Testis (tissue), 3 donors: ENCODE measurements around the gene DCP1B. TPM values are rescaled to one million over a fixed set of nuclear protein-coding genes. Genes with fewer than 3 reads are reported as not detected.

Experiments used
- DNase-seq: peaks from one replicate; pipeline ENCODE4 v3.0.0-alpha.2; 2019
- H3K27ac ChIP-seq, 2 donors: fragments of 200-600 bp; sonication (generic); one replicate each; pipeline ENCODE4 v1.5.1; 2019
- H3K27me3 ChIP-seq: fragments of 200-600 bp; sonication (generic); one replicate; pipeline ENCODE4 v1.5.1; 2019
- H3K36me3 ChIP-seq: fragments of 200-600 bp; sonication (generic); one replicate; pipeline ENCODE4 v1.5.1; 2017; ENCODE audit warnings: low read depth; ENCODE audit errors: missing control alignments
- H3K4me1 ChIP-seq: fragments of 200-600 bp; sonication (generic); one replicate; pipeline ENCODE4 v1.5.1; 2019
- H3K4me3 ChIP-seq, 2 donors: fragments of 200-600 bp; sonication (generic); one replicate each; pipeline ENCODE4 v1.5.1; 2017 to 2019
- H3K9me3 ChIP-seq: fragments of 200-600 bp; sonication (generic); one replicate; pipeline ENCODE4 v1.5.1; 2017
- CTCF ChIP-seq, 3 experiments: fragments of 450-650 bp in 2 of 3; fragments of 200-600 bp in 1 of 3; sonication (generic) in 1 of 3; IDR thresholded peaks; one replicate each; pipeline ENCODE4 v1.5.1; 2016 to 2019; ENCODE audit warnings: antibody characterized with exemption in 3 of 3, mild to moderate bottlenecking in 2 of 3, moderate library complexity in 1 of 3
- POLR2A ChIP-seq: fragments of 450-650 bp; IDR thresholded peaks from one replicate; pipeline ENCODE4 v1.6.1; 2017; ENCODE audit warnings: antibody characterized with exemption, mild to moderate bottlenecking, moderate library complexity
- WGBS, 2 donors: methylation state at CpG; one replicate each; pipeline ENCODE4 v1.1.5; 2018; 5-methylcytosine and 5-hydroxymethylcytosine counted together
- intact Hi-C: fragments of 100-400 bp; cut with DNase I; formaldehyde crosslinking; loops from one replicate; pipeline ENCODE4 v1.15.1; 2023; ENCODE audit warnings: low total_unique reads
- polyA plus RNA-seq: library from polyadenylated mRNA; stranded (reverse); fragments of 350-450 nt; fragmentation: Illumina TruSeq; extraction: RNeasy Lipid Tissue Mini Kit (QIAGEN cat#74804); gene quantifications from one replicate; pipeline ENCODE4 v1.2.3, GENCODE V29; 2014; ENCODE audit warnings: low read depth, low replicate concordance; ENCODE audit not compliant: insufficient read depth
- total RNA-seq, 2 donors: library from RNA; depleted of rRNA; stranded (reverse); fragments of >200 nt; gene quantifications; one replicate each; pipeline ENCODE4 v1.2.3, GENCODE V29; 2016

DCP1B gene
- total and polyA plus RNA-seq, 3 donors from 2014 or later: 36.6 to 56.1 (median 40.0) TPM

DNA sequence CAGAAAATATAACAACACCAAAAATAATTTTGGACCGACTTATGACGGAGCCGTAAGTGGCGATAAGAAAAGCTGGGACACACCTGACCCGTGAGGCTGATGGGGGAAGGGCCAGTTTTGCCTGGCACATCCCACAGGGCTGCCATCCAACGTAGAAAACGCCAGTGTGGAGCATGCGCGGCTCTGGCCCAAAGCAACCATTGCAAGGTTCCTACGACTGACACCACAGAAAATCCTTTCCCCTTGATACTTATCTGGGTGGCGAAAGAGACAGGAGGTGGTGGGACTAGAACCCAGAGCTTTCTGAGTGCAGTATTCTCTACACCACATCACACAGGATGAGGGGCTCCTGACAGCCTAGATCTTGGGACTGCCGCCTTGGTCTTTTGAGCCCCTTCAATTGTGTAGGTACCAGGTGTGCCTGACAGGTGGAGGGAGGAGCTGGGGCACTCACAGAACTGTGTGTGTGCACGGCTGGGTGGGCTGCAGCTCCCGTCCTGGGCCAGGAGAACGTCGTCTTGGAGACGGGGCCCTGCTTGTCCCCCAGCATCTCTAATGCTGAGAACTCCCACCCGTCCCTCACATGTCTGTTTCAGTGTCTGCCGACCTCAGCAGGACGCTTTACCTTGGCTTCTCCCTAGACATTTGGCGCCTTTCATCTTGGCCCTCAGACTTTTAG lies 68.4 kb downstream of the DCP1B start:
- Histone ChIP-seq H3K4me3 (no peak overlapping the region), H3K27ac (peak overlapping the region; percentile 36 to 58), H3K9me3 (no peaks in the 10 kb centered on the region), H3K4me1 (peaks cover 21% of the 10 kb centered on the region), H3K36me3 (no peaks in the 10 kb centered on the region), H3K27me3 (no peaks in the 10 kb centered on the region)
- DNase-seq: peak; percentile 72
- TF ChIP-seq POLR2A (no peak), CTCF (IDR thresholded peaks at IDR 0.05) (no peak)
- 70 to 82% methylated on average over 19 to 21 of the region's 21 CpGs for WGBS, 2 donors
- intact Hi-C loops: loop anchor here (5.0 to 10.0 kb wide), 2 partner anchors 139 to 301 kb away; no protein-coding TSS in a partner anchor

DNA sequence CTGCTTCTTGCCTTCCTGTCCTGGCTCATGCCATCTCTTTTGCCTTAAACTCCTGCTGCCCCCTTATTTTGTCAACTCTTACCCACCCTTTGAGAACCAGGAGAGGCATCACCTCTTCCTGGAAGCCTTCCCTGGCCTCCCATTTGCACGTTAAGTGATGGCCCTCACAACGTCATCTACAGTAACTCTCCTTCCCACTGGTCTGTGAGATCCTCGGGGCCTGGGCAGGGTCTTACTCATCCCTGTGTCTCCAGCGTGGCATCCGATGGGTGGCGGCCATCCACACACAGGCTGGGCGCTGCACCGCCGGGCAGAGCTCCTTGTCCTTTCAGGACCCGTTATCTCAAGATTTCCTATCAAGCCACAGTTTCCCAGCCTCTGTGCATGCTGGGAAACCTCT lies 69.0 kb downstream of the DCP1B start:
- no peaks in the 10 kb centered on the region for H3K36me3 ChIP-seq
- peak overlapping the region; percentile 36 to 58 for H3K27ac ChIP-seq
- TF ChIP-seq POLR2A (no peak), CTCF (IDR thresholded peaks at IDR 0.05) (no peak)
- H3K4me1 ChIP-seq: peaks cover 21% of the 10 kb centered on the region
- H3K27me3 ChIP-seq: no peaks in the 10 kb centered on the region
- WGBS, 2 donors: 82 to 83% methylated on average over 10 of the region's 10 CpGs
- H3K4me3 ChIP-seq: no peak overlapping the region
- intact Hi-C loops: loop anchor here (5.0 to 10.0 kb wide), 2 partner anchors 138 to 300 kb away; no protein-coding TSS in a partner anchor
- no peak for DNase-seq
- H3K9me3 ChIP-seq: no peaks in the 10 kb centered on the region

- WGBS, 2 donors: 81 to 88% methylated on average over 12 of the region's 12 CpGs
- peaks cover 19% of the 10 kb centered on the region for H3K4me1 ChIP-seq
- no peak for DNase-seq
Measured at GRCh38 chr12:1934831-1935230, 69.4 kb downstream of the DCP1B start.

DNA sequence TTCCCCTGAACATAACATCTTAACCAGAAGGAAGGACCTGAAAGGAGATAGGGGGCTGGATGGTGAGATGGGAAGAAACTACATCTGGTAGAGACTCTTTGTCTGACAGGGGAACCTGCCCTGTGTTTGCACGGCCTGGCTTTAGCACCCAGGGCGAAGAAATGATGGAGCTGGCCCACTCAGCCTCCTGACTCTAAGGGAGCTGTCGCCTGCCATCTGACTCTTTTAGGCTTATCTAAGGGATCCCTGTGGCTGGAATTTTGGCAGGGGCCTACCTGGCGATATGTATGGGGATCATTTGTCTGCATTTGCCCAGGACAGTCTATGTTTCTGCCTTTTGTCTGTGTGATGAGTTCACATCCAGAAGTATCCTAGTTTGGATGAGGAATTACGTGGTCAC lies 70.2 kb downstream of the DCP1B start:
- H3K4me1 ChIP-seq: peaks cover 16% of the 10 kb centered on the region
- DNase-seq: no peak
- no peak overlapping the region for H3K27ac ChIP-seq
- H3K27me3 ChIP-seq: no peaks in the 10 kb centered on the region
- intact Hi-C loops: loop anchor here (10.0 kb wide), 1 partner anchor 299 kb away; no protein-coding TSS in a partner anchor
- TF ChIP-seq CTCF (IDR thresholded peaks at IDR 0.05) (no peak), POLR2A (no peak)
- no peaks in the 10 kb centered on the region for H3K36me3 ChIP-seq
- H3K4me3 ChIP-seq: no peak overlapping the region
- no peaks in the 10 kb centered on the region for H3K9me3 ChIP-seq
- 73 to 75% methylated on average over 5 of the region's 5 CpGs for WGBS, 2 donors

More at GRCh38 chr12:1934831-1935230, 69.4 kb downstream of the DCP1B start:
- intact Hi-C loops: loop anchor here (5.0 to 10.0 kb wide), 2 partner anchors 138 to 300 kb away; no protein-coding TSS in a partner anchor
- H3K27me3 ChIP-seq: no peaks in the 10 kb centered on the region
- TF ChIP-seq POLR2A: no peak
- no peak for TF ChIP-seq CTCF (IDR thresholded peaks at IDR 0.05)
- H3K27ac ChIP-seq: peak overlapping the region; percentile 36 to 43
- H3K9me3 ChIP-seq: no peaks in the 10 kb centered on the region
- no peaks in the 10 kb centered on the region for H3K36me3 ChIP-seq
- no peak overlapping the region for H3K4me3 ChIP-seq
